GM12874 (cell line): ENCODE measurements around the gene PFKFB1.

Source experiments
- TF ChIP-seq, protein P1 (sequence below): IDR thresholded peaks from 2 replicates; pipeline ENCODE4 v1.5.1; 2011; ENCODE audit warnings: low read depth, mild to moderate bottlenecking, control low read depth, low read length, moderate library complexity; ENCODE audit not compliant: insufficient read depth

The PFKFB1 gene

DNA sequence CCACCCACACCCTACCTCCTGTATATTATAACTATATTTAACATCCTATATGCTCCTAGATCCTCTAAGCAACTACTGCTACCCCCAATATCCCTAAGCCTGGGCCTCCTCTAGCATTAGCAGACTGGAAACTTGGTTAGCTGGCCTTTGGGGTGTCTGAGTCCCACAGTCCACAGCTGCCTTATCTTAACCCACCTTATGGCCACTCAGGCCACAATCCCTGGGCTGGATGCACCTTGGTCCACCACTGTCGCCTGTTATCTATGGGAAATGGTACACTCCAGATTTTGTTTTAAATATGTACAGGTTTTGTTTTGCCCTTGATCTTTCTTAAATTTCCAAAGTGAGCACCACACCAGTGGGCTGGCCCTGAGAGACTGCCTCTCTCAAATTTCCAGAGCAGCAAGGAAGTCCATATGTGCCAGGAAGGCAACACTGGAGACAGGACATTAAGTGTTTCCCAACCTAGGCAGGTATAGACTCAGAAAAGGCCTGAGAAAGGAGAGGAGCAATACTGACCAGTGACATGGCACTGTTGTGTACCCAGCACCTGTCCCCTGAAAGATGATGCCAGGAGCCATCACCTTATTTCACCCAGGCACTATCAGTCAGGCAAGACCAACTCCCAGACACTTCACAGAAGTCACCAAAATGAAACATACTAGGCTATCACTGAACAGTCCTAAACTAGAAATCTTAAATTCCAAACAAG lies 921 bp downstream of the PFKFB1 start:
- TF ChIP-seq, protein P1, sequence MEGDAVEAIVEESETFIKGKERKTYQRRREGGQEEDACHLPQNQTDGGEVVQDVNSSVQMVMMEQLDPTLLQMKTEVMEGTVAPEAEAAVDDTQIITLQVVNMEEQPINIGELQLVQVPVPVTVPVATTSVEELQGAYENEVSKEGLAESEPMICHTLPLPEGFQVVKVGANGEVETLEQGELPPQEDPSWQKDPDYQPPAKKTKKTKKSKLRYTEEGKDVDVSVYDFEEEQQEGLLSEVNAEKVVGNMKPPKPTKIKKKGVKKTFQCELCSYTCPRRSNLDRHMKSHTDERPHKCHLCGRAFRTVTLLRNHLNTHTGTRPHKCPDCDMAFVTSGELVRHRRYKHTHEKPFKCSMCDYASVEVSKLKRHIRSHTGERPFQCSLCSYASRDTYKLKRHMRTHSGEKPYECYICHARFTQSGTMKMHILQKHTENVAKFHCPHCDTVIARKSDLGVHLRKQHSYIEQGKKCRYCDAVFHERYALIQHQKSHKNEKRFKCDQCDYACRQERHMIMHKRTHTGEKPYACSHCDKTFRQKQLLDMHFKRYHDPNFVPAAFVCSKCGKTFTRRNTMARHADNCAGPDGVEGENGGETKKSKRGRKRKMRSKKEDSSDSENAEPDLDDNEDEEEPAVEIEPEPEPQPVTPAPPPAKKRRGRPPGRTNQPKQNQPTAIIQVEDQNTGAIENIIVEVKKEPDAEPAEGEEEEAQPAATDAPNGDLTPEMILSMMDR: no peak

DNA sequence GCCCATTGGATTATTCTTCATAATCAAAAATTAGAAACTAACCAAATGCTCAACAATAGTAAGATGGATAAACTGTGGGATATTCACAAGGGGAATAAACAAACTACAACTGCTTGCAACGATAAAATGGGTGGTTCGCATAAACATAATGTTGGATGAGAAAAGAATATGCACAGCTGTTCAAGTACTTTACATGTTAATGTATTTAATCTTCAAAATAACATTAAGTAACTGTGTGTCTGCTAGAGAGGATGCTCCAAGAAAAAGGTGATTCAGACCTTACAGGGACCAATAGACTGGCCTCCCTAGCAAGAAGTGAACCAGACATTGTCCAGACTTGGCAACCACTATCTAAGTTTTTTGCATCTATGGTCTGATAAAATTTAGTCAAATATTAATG lies 2.3 kb downstream of the PFKFB1 start:
- TF ChIP-seq, protein P1: no peak

DNA sequence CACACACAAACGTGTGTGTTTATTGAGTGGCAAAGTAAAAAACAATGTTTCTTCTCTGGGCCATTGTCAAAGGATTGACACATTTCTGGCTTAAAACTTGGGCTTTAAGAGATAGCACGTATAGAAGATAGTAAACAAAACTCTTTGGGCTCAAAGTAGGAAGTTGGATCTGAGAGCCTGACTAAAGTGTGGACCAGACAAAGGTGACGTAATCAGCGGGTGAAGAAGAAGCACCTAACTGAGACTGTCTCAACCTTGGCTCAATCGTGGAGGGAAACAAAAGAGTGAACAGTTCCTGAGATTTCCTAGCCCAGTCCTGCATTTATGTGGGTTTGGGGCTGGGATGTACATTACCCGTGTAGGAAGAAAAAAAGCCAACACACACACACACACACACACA lies 13.7 kb downstream of the PFKFB1 start:
- TF ChIP-seq, protein P1: no peak

DNA sequence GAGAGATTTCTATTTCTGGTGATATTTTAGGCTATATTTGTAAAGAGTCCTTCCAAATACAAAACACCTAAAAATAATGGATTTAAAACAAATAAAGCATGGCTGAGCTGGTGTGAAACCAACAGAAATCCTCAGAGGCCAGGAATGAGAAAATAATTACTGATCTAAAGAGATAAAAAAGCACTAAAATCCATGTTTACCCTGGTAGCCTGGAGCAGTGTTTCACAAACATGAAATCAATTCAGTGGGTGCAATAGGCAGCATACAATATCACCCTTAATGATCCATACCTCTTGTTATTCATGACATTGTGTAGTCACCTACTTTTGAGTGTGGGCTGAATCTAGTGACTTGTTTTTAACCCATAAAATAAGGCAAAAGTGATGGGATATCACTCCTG lies 14.6 kb downstream of the PFKFB1 start:
- TF ChIP-seq, protein P1: no peak

DNA sequence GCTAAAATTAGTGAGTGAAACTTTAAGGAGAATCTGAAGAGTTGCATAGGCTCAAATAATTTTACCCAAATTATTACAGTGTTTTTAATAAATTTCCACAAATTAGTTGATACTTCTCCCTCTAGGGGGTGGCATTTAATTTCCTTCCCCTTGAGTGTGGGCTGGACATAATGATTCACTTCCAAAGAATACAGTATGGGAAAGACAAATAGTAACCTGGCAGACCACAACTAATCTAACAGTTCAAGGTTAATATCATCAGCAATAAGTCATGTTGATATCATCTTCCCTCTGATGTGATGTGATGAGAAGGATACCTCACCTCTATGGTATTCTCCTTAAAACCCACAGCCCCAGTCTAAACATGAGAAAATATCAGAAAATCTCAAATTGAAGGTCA lies 15.5 kb downstream of the PFKFB1 start:
- TF ChIP-seq, protein P1: no peak

DNA sequence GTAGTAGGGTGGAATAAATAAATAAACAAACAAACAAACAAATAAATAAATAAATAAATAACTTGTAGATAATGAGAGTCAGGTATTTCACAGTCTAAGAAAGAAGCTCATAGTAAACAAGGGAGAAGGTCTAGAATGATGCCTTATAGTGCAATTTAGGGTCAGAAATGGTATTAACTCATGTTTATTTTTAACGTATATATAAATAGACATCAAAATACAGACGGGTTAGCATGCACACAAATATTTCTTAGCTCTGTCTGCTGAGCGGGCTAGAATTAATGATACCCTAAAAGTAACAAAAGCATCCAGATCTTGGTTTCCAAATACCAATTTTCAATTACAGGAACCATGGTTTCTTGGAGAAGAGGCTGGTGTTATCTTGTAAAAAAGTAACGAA lies 16.6 kb downstream of the PFKFB1 start:
- TF ChIP-seq, protein P1: no peak

DNA sequence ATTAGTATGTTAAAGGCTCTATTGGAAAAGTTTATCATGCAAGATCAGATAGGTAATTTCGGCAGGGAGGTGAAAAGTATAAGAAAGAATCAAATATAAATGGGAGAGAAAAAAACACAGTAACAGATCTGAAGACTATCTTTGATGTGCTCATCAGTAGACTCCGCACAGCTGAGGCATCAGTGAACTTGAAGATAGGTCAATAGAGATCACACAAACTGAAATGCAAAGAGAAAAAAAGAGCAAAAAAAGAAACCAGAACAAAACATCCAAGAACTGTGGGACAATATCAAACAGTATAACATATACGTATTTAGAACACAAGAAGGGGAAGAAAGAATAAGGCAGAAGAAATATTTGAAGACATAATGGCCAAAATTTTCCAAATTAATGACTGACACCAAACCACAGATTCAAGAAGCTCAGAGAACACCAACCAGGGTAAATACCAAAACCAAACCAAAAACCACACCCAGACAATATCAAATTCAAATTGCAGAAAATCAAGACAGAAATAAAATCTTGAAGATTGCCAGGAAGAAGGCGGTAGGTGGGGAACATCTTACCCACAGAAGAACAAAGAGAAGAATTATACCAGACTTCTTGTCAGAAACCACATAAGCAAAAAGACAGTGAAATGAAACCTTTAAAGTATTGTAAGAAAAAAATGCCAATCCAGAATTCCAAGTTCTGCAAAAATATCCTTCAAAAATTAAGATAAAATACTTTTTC lies 29.1 kb downstream of the PFKFB1 start:
- TF ChIP-seq, protein P1: no peak
